Endothelial cell of umbilical vein (primary cell): ENCODE measurements around the gene NXPE1.

Experiments
- CTCF ChIP-seq, 2 donors: IDR thresholded peaks; 1 replicate in 1 of 2; 2 replicates in 1 of 2; pipeline ENCODE4 v1.5.1; 2011; ENCODE audit warnings: low read length in 2 of 2, mild to moderate bottlenecking in 2 of 2, moderate library complexity in 2 of 2, control low read depth in 1 of 2, inconsistent platforms in 1 of 2, low read depth in 1 of 2; ENCODE audit not compliant: insufficient read depth in 1 of 2; ENCODE audit errors: extremely low read depth in 1 of 2
- EZH2 ChIP-seq: IDR thresholded peaks from 2 replicates; pipeline ENCODE4 v1.6.1; 2012; ENCODE audit warnings: borderline replicate concordance, low read depth, mild to moderate bottlenecking, moderate library complexity, low read length, inconsistent platforms; ENCODE audit not compliant: severe bottlenecking
- POLR2AphosphoS5 ChIP-seq: IDR thresholded peaks from 2 replicates; pipeline ENCODE4 v1.6.1; 2012; ENCODE audit warnings: low read depth, mild to moderate bottlenecking, control low read depth, low read length, moderate library complexity; ENCODE audit not compliant: insufficient read depth
- TF ChIP-seq, protein P1 (sequence below): IDR thresholded peaks from 2 replicates; pipeline ENCODE4 v1.6.1; 2011; ENCODE audit not compliant: insufficient read depth, insufficient read length

GRCh38 chr11:114569801-114570200, 10.1 kb upstream of the NXPE1 start:
- no peak for TF ChIP-seq CTCF (IDR thresholded peaks at IDR 0.05; ENCODE audit: extremely low read depth in 1 of 2, insufficient read depth in 1 of 2, low read depth in 1 of 2, low read length in 2 of 2)
- TF ChIP-seq POLR2AphosphoS5, result no peak
- no peak for TF ChIP-seq EZH2
- TF ChIP-seq, protein P1, sequence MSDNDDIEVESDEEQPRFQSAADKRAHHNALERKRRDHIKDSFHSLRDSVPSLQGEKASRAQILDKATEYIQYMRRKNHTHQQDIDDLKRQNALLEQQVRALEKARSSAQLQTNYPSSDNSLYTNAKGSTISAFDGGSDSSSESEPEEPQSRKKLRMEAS, result no peak
